Stimulated activated CD4-positive, alpha-beta T cell treated with anti-CD3 and anti-CD28 coated beads, TNF-alpha, amount 100 ng/mL, for 24 hours (primary cell): ENCODE measurements around the gene TMEM60.

Experiments used
- DNase-seq, 3 experiments: peaks; one replicate each; pipeline ENCODE4 v3.0.0-alpha.2; 2020; ENCODE audit warnings: low read depth in 3 of 3

Gene TMEM60

DNA sequence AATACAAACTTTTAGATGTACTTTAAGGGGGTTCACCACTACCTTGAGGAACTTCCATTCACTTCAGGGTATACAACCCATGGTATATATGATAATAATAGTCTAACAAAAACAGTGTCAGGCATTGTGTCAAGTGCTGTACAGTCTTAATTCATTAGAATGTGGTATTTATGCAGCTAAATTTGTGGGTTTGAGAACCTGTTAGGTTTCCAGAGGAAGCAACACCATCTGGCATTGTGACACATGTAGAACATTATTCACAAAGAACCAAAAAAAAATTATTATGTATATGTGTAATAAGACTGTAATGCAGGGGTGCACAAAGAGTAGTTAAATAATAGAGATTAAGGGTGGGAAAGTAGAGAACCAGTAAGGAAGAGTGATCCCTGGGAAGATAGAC, 26.3 kb downstream of the TMEM60 start:
- DNase-seq: no peak

DNA sequence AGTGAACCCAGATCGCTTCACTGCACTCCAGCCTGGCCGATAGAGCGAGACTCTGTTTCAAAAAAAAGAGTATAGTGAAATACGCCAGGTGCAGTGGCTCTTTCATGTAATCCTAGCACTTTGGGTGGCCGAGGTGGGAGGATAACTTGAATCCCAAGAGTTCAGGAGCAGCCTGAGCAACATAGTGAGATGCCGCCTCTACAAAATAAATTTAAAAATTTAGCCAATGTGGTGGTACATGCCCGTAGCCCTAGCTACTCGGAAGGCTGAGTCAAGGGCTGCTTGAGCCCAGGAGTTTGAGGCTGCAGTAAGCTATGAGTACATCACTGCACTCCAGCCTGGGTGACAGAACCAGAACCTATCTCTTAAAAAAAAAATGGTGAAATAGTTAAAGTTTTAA, 27.9 kb downstream of the TMEM60 start:
- DNase-seq: no peak

DNA sequence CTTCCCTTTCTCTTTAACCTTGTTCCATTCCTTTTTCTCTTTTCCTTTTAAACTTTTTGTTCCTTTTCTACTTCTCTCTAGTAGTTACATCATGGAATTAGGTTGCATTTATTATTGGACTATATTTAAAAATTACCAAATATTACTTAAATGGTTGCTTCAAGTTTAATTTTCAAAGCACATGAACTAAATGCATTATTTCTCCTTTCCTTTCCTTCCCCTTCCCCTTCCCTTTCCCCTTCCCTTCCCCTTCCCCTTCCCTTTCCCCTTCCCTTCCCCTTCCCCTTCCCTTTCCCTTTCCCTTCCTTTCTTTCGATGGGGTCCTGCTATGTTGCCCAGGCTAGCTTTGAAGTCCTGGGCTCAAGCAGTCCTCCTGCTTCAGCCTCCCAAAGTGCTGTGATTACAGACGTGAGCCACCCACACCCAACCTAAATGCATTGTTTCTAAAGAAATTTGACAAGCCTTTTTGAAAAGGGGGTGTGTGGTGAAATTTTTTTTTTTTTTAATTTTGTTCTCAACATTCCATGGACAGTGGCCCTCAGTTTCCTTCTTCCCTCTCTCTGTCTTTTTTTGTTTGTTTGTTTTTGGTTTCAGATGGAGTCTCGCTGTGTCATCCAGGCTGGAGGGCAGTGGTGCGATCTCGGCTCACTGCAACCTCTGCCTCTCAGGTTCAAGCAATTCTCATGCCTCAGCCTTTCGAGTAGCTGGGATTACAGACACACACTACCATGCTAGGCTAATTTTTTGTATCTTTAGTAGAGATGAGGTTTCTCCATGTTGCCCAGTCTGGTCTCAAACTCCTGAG, 31.2 kb downstream of the TMEM60 start:
- no peak for DNase-seq

DNA sequence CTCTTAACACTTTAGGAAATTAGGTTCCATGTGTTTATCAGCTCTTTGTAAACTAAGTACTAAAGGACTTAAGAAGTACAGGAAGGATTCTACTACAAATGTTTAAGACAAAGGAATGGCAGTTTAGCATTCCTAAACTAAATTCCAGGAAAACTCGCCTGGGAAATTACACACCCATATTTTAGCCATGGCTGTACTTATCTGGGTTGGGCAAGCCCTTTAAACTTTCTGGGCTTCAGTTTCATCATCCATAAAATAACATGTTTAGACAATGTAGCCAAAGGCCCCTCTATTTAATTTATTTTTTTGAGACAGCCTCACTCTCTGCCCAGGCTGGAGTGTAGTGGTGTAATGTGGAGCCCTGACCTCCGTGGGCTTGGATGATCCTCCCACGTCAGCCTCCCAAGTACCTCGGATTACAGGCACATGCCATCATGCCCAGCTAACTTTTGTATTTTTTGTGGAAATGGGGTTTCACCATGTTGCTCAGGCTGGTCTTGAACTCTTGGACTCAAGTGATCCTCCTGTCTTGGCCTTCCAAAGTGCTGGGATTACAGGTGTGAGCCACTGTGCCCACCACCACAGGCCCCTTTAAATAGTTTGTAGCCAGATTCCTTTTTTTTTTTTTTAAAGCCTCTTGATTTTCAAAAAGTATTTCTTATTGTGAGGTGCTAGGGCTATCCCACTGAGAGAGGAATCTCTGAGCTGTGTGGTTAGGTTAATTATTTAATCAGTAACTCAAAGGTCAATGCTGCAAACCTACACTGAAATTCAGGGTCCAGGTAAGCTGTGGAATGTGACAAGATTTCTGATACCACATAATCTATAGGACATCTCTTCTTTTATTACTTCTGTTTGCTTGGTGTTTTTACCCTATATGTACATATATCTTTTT, 32.1 kb downstream of the TMEM60 start:
- DNase-seq: no peak

DNA sequence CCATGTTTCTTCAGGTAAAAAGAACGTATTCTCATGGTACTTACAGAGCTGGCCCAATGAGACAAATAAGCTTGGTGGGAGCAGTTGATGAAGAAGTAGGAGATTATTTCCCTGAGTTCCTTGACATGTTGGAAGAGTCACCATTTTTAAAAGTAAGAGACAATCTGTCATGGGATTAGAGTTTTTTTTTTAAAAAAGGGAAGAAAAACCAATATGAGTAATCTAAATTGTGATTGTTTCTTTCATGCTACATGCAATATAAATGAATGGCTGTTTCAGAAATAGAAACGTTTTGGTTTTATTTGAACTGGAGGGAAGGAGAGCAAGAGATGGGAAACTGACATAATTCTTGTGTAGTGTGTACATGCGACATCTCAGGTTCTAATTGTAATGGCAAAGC, 32.8 kb downstream of the TMEM60 start:
- no peak for DNase-seq

DNA sequence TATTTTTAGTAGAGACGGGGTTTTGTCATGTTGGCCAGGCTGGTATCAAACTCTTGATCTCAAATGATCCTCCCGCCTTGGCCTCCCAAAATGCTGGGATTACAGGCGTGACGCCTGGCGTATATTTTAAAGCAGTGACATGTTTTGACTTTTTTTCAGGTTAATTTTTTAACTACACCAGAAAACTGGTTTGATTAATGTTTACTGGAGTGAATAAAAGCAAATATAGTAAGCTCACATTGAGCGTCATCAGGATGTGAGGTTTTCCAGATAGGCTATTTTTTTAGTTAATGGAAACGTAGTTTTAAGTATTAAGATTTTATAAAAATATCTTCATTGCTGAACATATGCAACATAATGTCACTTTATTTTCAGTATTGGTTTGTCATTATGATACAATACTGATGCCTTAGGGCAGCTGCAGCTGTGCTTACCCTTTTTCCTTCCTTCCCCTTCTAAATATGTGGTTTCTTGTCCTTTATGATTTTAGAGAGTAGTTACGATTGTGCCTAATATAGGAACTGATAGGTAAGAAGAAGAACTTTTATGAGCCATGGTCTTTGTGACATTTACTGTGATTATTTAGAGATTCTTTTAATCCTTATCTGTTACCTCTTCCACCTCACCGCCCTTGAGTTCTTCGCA, 37.3 kb downstream of the TMEM60 start:
- DNase-seq: no peak

DNA sequence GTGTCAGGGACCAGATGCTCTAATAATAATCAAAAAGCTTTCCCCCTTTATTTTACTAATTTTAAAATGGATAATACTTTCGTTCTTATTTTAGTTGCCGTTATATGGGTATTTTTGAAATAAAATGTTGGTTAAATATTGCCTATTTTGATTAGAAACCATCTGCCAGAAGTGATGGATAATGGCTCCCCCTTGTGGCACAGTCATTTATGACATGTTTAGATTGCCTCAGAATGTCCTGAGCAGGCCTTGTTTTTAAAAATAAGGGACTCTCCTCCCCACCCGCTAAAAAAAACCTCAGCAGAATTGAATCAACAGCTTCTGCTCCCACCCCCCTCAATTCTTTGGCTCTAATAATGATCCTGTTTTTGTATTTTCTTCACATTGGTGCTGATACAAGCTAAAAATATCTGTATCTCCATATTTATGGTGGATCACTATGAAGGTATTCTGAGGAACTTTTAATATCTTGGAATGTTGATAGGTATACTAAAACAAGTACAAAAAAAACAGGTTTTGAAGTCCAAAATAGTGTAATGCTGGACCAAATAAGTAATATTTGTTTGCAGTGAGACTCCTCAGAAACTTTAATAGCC, 38.8 kb downstream of the TMEM60 start:
- peak; percentile 26 to 71 (median 40) for DNase-seq

DNA sequence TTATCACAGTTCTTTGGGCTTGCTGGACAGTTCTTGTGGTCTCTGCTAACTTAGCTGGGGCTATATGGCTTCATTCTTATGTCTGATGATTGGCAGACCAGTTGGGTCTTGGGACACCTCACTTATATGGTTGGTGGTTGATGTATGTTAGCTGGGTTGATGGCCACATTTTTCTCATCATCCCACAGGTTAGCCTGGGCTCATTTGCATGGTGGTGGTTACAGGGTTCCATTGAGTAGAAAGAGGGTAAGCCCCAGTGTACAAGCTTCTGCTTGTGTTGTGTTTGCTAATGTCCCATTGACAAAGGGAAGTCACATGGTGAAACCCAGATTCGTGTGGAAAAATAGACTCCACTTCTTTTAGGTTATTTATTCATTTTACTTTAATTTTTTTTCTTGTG, 40.6 kb downstream of the TMEM60 start:
- no peak for DNase-seq

DNA sequence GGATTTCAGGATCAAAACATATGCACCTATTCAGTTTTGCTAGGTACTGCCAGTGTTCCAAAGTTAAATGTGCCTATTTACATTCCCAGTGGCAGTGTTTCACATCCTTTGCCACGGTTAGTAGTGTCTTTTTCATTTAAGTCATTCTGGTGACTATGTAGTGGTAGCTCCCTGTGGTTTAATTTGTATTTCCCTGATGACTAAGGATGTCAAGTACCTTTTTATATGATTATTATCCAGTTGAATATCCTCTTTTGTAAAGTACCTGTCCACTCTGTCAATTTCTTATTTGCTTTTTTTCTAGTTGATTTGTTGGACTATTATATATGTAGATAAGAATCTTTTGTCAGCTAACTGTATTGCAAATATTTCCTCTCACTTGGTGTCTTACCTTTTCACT, 45.1 kb downstream of the TMEM60 start:
- no peak for DNase-seq

DNA sequence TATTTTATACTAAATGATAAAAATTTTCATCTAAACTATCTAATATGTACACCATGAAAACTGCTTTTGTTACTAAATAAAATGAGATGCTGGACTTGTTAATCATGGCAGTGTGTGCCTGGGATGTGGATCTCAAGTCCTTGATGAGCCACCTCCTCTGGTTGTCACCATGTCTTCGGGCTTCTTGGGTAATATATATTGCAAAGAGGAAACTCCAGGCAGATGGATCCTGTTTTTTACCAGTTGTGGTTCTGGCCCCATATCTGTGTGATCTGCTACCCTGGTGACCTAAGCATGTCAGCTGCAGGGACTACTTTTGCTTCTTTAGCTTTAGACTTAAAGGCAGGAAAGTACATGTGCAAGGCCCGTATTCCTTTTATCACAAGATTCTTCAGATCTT, 46.2 kb downstream of the TMEM60 start:
- DNase-seq: no peak

DNA sequence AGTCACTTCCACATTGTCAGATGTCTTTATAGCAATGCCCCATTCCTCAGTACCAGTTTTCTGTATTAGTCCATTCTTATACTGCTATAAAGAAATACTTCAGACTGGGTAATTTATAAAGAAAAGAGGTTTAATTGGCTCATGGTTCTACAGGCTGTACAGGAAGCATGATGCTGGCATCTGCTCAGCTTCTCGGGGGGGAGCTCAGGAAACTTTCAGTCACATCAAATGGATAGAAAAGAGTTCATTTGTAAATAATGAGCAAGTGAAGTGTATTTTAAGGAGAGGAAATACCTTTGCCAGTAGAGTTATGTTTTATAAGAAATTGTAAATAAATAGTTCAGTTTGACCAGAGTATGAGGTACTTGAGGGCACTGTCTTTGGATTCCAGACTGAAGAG, 50.5 kb downstream of the TMEM60 start:
- no peak for DNase-seq

DNA sequence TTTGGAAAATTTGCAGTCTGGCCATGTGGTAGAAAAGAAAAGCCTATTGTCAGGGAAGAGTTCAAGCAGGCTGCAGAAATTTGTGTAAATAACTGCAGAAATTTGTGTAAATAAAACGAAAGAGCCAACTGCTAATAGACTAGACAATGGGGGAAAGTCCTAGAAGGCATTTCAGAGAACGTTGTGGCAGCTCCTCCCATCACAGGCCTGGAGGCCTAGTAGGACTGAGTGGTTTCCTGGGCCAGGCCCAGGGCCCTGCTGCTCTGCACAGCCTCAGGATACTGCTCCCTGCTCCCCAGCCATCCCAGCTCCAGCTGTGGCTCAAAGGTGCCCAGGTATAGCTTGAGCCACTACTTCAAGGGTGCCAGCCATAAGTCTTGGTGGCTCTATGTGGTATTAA, 51.1 kb downstream of the TMEM60 start:
- DNase-seq: no peak

DNA sequence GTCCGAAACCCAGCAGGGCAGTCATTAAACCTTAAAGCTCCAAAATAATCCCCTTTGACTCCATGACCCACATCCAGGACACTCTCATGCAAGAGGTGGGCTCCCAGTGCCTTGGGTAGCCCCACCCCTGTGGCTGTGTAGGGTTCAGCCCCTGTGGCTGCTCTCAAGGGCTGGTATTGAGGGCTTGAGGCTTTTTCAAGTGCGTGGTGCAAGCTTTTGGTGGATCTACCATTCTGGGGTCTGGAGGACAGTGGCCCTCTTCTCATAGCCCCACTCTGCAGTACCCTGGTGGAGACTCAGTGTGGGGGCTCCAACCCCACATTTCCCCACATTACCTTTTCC, 51.4 kb downstream of the TMEM60 start:
- DNase-seq: no peak

DNA sequence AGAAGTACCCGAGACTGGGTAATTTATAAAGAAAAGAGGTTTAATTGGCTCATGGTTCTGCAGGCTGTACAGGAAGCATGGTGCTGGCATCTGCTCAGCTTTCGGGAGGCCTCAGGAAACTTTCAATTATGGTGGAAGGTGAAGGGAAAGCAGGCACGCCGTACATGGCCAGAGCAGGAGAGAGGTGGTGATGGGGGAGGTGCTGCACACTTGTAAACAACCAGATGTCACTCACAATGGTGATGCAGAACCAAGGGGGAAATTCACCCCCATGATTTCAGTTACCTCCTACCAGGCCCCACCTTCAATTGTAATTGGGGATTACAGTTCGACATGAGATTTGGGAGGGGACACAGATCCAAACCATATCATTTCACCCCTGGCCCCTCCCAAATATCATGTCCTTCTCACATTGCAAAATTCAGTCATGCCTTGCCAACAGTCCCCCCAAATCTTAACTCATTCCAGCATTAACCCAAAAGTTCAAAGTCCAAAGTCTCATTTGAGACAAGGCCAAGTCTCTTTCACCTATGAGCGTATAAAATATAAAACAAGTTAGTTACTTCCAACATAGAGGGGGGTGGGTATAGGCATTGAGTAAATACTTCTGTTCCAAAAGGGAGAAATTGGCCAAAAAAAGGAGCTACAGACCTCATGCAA, 51.9 kb downstream of the TMEM60 start:
- DNase-seq: no peak

DNA sequence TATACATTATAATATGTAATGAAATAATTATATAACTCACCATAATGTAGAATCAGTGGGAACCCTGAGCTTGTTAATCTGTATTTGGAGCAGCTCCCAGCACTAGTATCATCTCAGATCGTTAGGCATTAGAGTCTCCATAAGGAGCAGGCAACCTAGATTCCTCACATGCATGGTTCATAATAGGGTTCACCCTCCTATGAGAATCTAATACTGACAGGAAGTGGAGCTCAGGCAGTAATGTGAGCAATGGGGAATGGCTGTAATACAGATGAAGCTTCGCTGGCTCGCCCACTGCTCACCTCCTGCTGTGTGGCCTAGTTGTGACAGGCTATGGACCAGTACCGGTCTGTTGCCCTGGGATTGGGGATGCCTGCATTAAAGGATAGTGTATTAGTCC, 52.5 kb downstream of the TMEM60 start:
- no peak for DNase-seq
